ENCODE results near the gene SCRT2. TPM values are rescaled to one million over a fixed set of nuclear protein-coding genes. Genes with fewer than 3 reads are reported as not detected.

SCRT2 gene
- total and polyA plus RNA-seq, 2 donors from 2014 or later: not detected

GRCh38 chr20:722822-723644, 47.4 kb upstream of the SCRT2 start:
- H3K27ac ChIP-seq (ENCODE audit: low read depth in 2 of 2, low read length in 2 of 2): no peak overlapping the region
- no peak for TF ChIP-seq CTCF (IDR thresholded peaks at IDR 0.05; ENCODE audit: borderline replicate concordance, extremely low read depth, insufficient read depth)
- intact Hi-C loops (cut with DNase I): no loop called here
- DNase-seq (peak in 1 of 5 donors; percentile 13), FAIRE-seq (no peak)
- peaks cover 3% of the 10 kb centered on the region for H3K27me3 ChIP-seq (ENCODE audit: control insufficient read depth, insufficient read depth, low read length)
- H3K36me3 ChIP-seq (ENCODE audit: control insufficient read depth in 2 of 3, insufficient read depth in 3 of 3, low read length in 3 of 3): no peaks in the 10 kb centered on the region
- H3K4me1 ChIP-seq (ENCODE audit: control insufficient read depth in 2 of 3, insufficient read depth in 2 of 3, low read depth in 1 of 3, low read length in 3 of 3): no peaks in the 10 kb centered on the region
- no peak overlapping the region for H3K9ac ChIP-seq (ENCODE audit: low read length in 3 of 3)
- no peaks in the 10 kb centered on the region for H3K9me3 ChIP-seq (ENCODE audit: control insufficient read depth in 2 of 3, insufficient read depth in 1 of 3, low read length in 3 of 3)
- no peak overlapping the region for H3K4me3 ChIP-seq (ENCODE audit: low read length in 3 of 3)

GRCh38 chr20:721876-722275, 46.3 kb upstream of the SCRT2 start:
- no peak for TF ChIP-seq CTCF (IDR thresholded peaks at IDR 0.05; ENCODE audit: borderline replicate concordance, extremely low read depth, insufficient read depth)
- Histone ChIP-seq H3K9me3 (ENCODE audit: control insufficient read depth in 2 of 3, insufficient read depth in 1 of 3, low read length in 3 of 3) (no peaks in the 10 kb centered on the region), H3K27ac (ENCODE audit: low read depth in 2 of 2, low read length in 2 of 2) (no peak overlapping the region), H3K36me3 (ENCODE audit: control insufficient read depth in 2 of 3, insufficient read depth in 3 of 3, low read length in 3 of 3) (no peaks in the 10 kb centered on the region), H3K4me3 (ENCODE audit: low read length in 3 of 3) (no peak overlapping the region), H3K4me1 (ENCODE audit: control insufficient read depth in 2 of 3, insufficient read depth in 2 of 3, low read depth in 1 of 3, low read length in 3 of 3) (no peaks in the 10 kb centered on the region), H3K9ac (ENCODE audit: low read length in 3 of 3) (no peak overlapping the region), H3K27me3 (ENCODE audit: control insufficient read depth, insufficient read depth, low read length) (peaks cover 3% of the 10 kb centered on the region)
- intact Hi-C loops (cut with DNase I): no loop called here
- FAIRE-seq (no peak), DNase-seq (no peak)

GRCh38 chr20:719816-720215, 44.2 kb upstream of the SCRT2 start:
- H3K4me3 ChIP-seq (ENCODE audit: low read length in 3 of 3): no peak overlapping the region
- no peaks in the 10 kb centered on the region for H3K4me1 ChIP-seq (ENCODE audit: control insufficient read depth in 2 of 3, insufficient read depth in 2 of 3, low read depth in 1 of 3, low read length in 3 of 3)
- H3K36me3 ChIP-seq (ENCODE audit: control insufficient read depth in 2 of 3, insufficient read depth in 3 of 3, low read length in 3 of 3): no peaks in the 10 kb centered on the region
- H3K27me3 ChIP-seq (ENCODE audit: control insufficient read depth, insufficient read depth, low read length): no peaks in the 10 kb centered on the region
- DNase-seq (no peak), FAIRE-seq (no peak)
- H3K27ac ChIP-seq (ENCODE audit: low read depth in 2 of 2, low read length in 2 of 2): no peak overlapping the region
- no peak for TF ChIP-seq CTCF (IDR thresholded peaks at IDR 0.05; ENCODE audit: borderline replicate concordance, extremely low read depth, insufficient read depth)
- intact Hi-C loops (cut with DNase I): no loop called here
- no peaks in the 10 kb centered on the region for H3K9me3 ChIP-seq (ENCODE audit: control insufficient read depth in 2 of 3, insufficient read depth in 1 of 3, low read length in 3 of 3)
- no peak overlapping the region for H3K9ac ChIP-seq (ENCODE audit: low read length in 3 of 3)
